Right ventricle myocardium inferior (tissue), 1 donor: ENCODE measurements around the gene HACD3. TPM values are rescaled to one million over a fixed set of nuclear protein-coding genes. Genes with fewer than 3 reads are reported as not detected.

Experiments
- ATAC-seq: fragments of 200-7000 bp; cut with Tn5 transposase; one replicate; pipeline ENCODE4 v1.9.1; 2020; ENCODE audit warnings: mild to moderate bottlenecking, moderate library complexity
- DNase-seq: peaks from one replicate; pipeline ENCODE4 v3.0.0; 2021; ENCODE audit errors: missing footprints
- intact Hi-C: fragments of 100-400 bp; cut with DNase I; formaldehyde crosslinking; loops from one replicate; pipeline ENCODE4 v1.11.0; 2022
- total RNA-seq: library from RNA; stranded (reverse); fragmentation: NEBNext Ultra II Directional; extraction: Animal tissue kit (Norgen Biotek cat#: 25700); gene quantifications from one replicate; pipeline ENCODE4 v1.2.1, GENCODE V29; 2021
- donor health status: DM: no; HTN: yes; CAD: no; lungs with severe emphysema.

Gene HACD3
- total RNA-seq, 1 donor from 2014 or later, result 10.5 TPM

DNA sequence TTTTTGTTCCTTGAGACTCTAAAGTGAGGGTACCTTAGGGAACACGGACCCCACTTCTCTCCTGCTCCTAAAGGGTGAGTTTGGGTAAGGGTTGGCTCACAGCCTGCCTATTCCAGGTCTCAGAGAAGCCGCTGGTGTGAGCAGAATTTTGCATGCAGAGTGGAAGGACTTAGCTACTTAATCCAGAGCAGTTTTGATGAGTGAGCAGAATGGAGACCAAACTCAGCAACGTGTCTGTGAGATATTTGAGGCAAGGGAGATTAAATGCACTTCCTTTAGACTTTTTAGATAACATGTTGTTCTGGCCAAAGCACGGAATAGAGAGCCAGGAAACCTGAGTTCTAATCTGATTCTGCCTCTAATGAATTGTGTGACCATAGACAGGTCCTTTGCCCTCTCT, 96.6 kb downstream of the HACD3 start:
- ATAC-seq (no peak), DNase-seq (no peak)
- intact Hi-C loops, result no loop called here

Other genes with a start within 250 kb of the HACD3 start
- gene PARP16, start 243.6 kb upstream of the HACD3 start, total RNA-seq, result 4.9 TPM
- gene RNU5A-1, start 234.4 kb upstream of the HACD3 start, total RNA-seq, result not detected
- gene RNU5B-1, start 225.8 kb upstream of the HACD3 start, total RNA-seq, result 25.8 TPM
- gene IGDCC3, start 152.5 kb upstream of the HACD3 start, total RNA-seq, result 0.43 TPM
- gene IGDCC4, start 107.5 kb upstream of the HACD3 start, total RNA-seq, result 3.7 TPM
- gene DPP8, start 12.8 kb upstream of the HACD3 start, total RNA-seq, result 35.6 TPM
- gene INTS14, start 80.7 kb downstream of the HACD3 start, total RNA-seq, result 9.7 TPM
- gene SLC24A1, start 91.5 kb downstream of the HACD3 start, total RNA-seq, result 2.3 TPM